Colonic mucosa (tissue), 2 donors: ENCODE data around the gene CCDC134. TPM values are rescaled to one million over a fixed set of nuclear protein-coding genes. Genes with fewer than 3 reads are reported as not detected.

Experiments
- total RNA-seq, 2 donors: library from RNA; stranded (reverse); fragmentation: NEBNext Ultra II Directional in 1 of 2; extraction: Animal tissue kit (Norgen Biotek cat#: 25700) in 1 of 2; gene quantifications; one replicate each; pipeline ENCODE4 v1.2.1, GENCODE V29; 2021
- donor health status: DM: no; HTN: no; CAD: no.
- donor health status: DM: no; HTN: no; CAD: no.

The CCDC134 gene
- total RNA-seq, 2 donors from 2014 or later: 9.3 to 18.8 TPM

Other genes with a start within 250 kb of the CCDC134 start
- gene CSDC2, start 239.7 kb upstream of the CCDC134 start, total RNA-seq: 1 to 10 TPM in 1 of 2 donors, under 1 TPM in 1; 0.44 to 1.4 TPM
- gene PMM1, start 210.8 kb upstream of the CCDC134 start, total RNA-seq: 10 to 100 TPM; 49.3 to 53.2 TPM
- gene DESI1, start 179.6 kb upstream of the CCDC134 start, total RNA-seq: 10 to 100 TPM; 19.2 to 32.1 TPM
- gene XRCC6, start 179.4 kb upstream of the CCDC134 start, total RNA-seq: 100 to 1,000 TPM; 203 to 312 TPM
- 100 to 1,000 TPM in 1 of 2 donors, 10 to 100 TPM in 1; 95.7 to 169 TPM for gene SNU13, start 111.8 kb upstream of the CCDC134 start, total RNA-seq
- gene MEI1, start 101.2 kb upstream of the CCDC134 start, total RNA-seq: 1 to 10 TPM; 1.8 to 1.9 TPM
- gene SREBF2, start 32.4 kb downstream of the CCDC134 start, total RNA-seq: 100 to 1,000 TPM; 159 to 192 TPM
- not detected for gene SHISA8, start 114.4 kb downstream of the CCDC134 start, total RNA-seq
- under 1 TPM; 0.40 to 0.53 TPM for gene TNFRSF13C, start 126.1 kb downstream of the CCDC134 start, total RNA-seq
- 10 to 100 TPM; 13.7 to 64.3 TPM for gene CENPM, start 146.5 kb downstream of the CCDC134 start, total RNA-seq
- gene SEPTIN3, start 168.8 kb downstream of the CCDC134 start, total RNA-seq: under 1 TPM; 0.20 to 0.69 TPM
- gene WBP2NL, start 198.1 kb downstream of the CCDC134 start, total RNA-seq: 1 to 10 TPM; 1.1 to 1.9 TPM